GM12878 (cell line): ENCODE measurements around the gene UVSSA. TPM values are rescaled to one million over a fixed set of nuclear protein-coding genes. Genes with fewer than 3 reads are reported as not detected.

Source experiments
- ATAC-seq: fragments of 200-7000 bp; cut with Tn5 transposase; 3 replicates; pipeline ENCODE4 v1.9.1; 2020; ENCODE audit warnings: mild to moderate bottlenecking, moderate library complexity
- BruUV-seq: library from RNA; stranded (reverse); fragments of 400-500 nt; replicated peaks from 2 replicates; lab custom pipeline; 2021; lab: Mats Ljungman, UMichigan
- CTCF ChIA-PET: fragments of 300-600 bp; sonication (Branson Sonifier 250); formaldehyde crosslinking; extraction: SDS; loops from one replicate; lab custom pipeline; 2021; ENCODE audit warnings: inconsistent platforms; lab: Yijun Ruan, JAX
- POLR2A ChIA-PET: fragments of 350-600 bp; formaldehyde crosslinking; extraction: SDS; loops from one replicate; lab custom pipeline; 2021; ENCODE audit warnings: inconsistent platforms; lab: Charles Lee
- RAD21 ChIA-PET: fragments of 300-600 bp; sonication (Branson Sonifier 250); formaldehyde crosslinking; loops from one replicate; lab custom pipeline; 2023; ENCODE audit warnings: antibody characterized with exemption; ENCODE audit not compliant: unreplicated experiment; lab: Charles Lee
- SMC1A ChIA-PET: fragments of 300-600 bp; sonication (Branson Sonifier 250); formaldehyde crosslinking; loops from one replicate; lab custom pipeline; 2023; ENCODE audit not compliant: unreplicated experiment, uncharacterized antibody; lab: Charles Lee
- DNase-seq: peaks from one replicate; pipeline ENCODE4 v3.0.0-alpha.2; 2011; ENCODE audit warnings: low read depth, low spot score
- FAIRE-seq: peaks from 3 replicates; lab custom pipeline; 2011; peaks lifted over from hg19 to GRCh38; lab: Jason Lieb, UNC
- H2AFZ ChIP-seq: 2 replicates; pipeline ENCODE4 v1.6.0; 2011; ENCODE audit warnings: low read depth, low read length, control low read depth; ENCODE audit not compliant: control insufficient read depth
- H3K27ac ChIP-seq: 2 replicates; pipeline ENCODE4 v1.5.1; 2011; ENCODE audit warnings: control low read depth; ENCODE audit not compliant: control insufficient read depth, insufficient read depth
- H3K27me3 ChIP-seq, 2 experiments: replicated peaks in 1 of 2; 2 replicates each; pipeline versions ENCODE4 v1.6.0 to v1.6.1; 2011; ENCODE audit warnings: low read length in 1 of 2; ENCODE audit not compliant: control insufficient read depth in 2 of 2, insufficient read depth in 2 of 2
- H3K36me3 ChIP-seq, 2 experiments: 2 replicates each; pipeline ENCODE4 v1.5.1; 2011; ENCODE audit warnings: low read length in 1 of 2; ENCODE audit not compliant: control insufficient read depth in 2 of 2, insufficient read depth in 2 of 2
- H3K4me1 ChIP-seq: 2 replicates; pipeline ENCODE4 v1.6.1; 2011; ENCODE audit warnings: mild to moderate bottlenecking, low read length, moderate library complexity, mixed read lengths; ENCODE audit not compliant: control insufficient read depth, insufficient read depth
- H3K4me2 ChIP-seq: 2 replicates; pipeline ENCODE4 v1.6.0; 2011; ENCODE audit warnings: control low read depth; ENCODE audit not compliant: control insufficient read depth, insufficient read depth
- H3K4me3 ChIP-seq: fragments of 200-600 bp; sonication (generic); 2 replicates; pipeline ENCODE4 v1.5.1; 2016
- H3K79me2 ChIP-seq: 2 replicates; pipeline ENCODE4 v1.6.0; 2011; ENCODE audit warnings: low read length; ENCODE audit not compliant: control insufficient read depth, insufficient read depth
- H3K9ac ChIP-seq: 2 replicates; pipeline ENCODE4 v1.8.0; 2011; ENCODE audit warnings: low read length, control low read depth, mixed read lengths; ENCODE audit not compliant: control insufficient read depth, insufficient read depth
- H3K9me3 ChIP-seq: replicated peaks from 3 replicates; pipeline ENCODE4 v1.5.1; 2011; ENCODE audit warnings: mild to moderate bottlenecking, low read length; ENCODE audit not compliant: control insufficient read depth, insufficient read depth
- H4K20me1 ChIP-seq: 2 replicates; pipeline ENCODE4 v1.6.0; 2011; ENCODE audit not compliant: control insufficient read depth, insufficient read depth
- ASH2L ChIP-seq: fragments of 300-600, 200-600 bp; sonication (generic); IDR thresholded peaks from 2 replicates; pipeline ENCODE4 v1.6.1; 2017; ENCODE audit warnings: low read depth, mild to moderate bottlenecking, borderline replicate concordance
- EED ChIP-seq: sonication (generic); IDR thresholded peaks from 2 replicates; pipeline ENCODE4 v1.6.1; 2016; ENCODE audit warnings: antibody characterized with exemption, low read depth
- FOS ChIP-seq: IDR thresholded peaks from 3 replicates; pipeline ENCODE4 v1.6.1; 2011; ENCODE audit warnings: borderline replicate concordance; ENCODE audit not compliant: insufficient read length; ENCODE audit errors: extremely low read depth
- GABPA ChIP-seq: IDR thresholded peaks from 2 replicates; pipeline ENCODE4 v1.6.1; 2014; ENCODE audit warnings: antibody characterized with exemption, low read depth, mild to moderate bottlenecking, inconsistent platforms
- LARP7 ChIP-seq: fragments of 450-650 bp; IDR thresholded peaks from 2 replicates; pipeline ENCODE4 v1.6.1; 2017; ENCODE audit warnings: mild to moderate bottlenecking
- MTA3 ChIP-seq: IDR thresholded peaks from 2 replicates; pipeline ENCODE4 v1.6.1; 2012; ENCODE audit warnings: low read length, inconsistent platforms, borderline replicate concordance
- NR2F1 ChIP-seq: fragments of 450-650 bp; conservative IDR thresholded peaks from 2 replicates; pipeline ENCODE4 v1.6.1; 2017; ENCODE audit warnings: mild to moderate bottlenecking
- TBL1XR1 ChIP-seq: IDR thresholded peaks from 2 replicates; pipeline ENCODE4 v1.6.1; 2012; ENCODE audit warnings: low read depth, low read length, improper control_type of control experiment
- WGBS: methylation state at CpG from one replicate; pipeline ENCODE4 v1.1.6; 2016; ENCODE audit warnings: low lambda C conversion rate; ENCODE audit not compliant: insufficient replicate concordance, insufficient coverage; ENCODE audit errors: missing lambda C conversion rate; 5-methylcytosine and 5-hydroxymethylcytosine counted together
- in situ Hi-C: fragments of 300-500 bp; cut with MboI; formaldehyde crosslinking; loops from 9 replicates; pipeline ENCODE4 v1.14.3; 2018; ENCODE audit warnings: mixed read lengths
- intact Hi-C: fragments of 100-400 bp; cut with micrococcal nuclease; formaldehyde crosslinking; loops from one replicate; pipeline ENCODE4 v1.14.2; 2022; ENCODE audit not compliant: unreplicated experiment
- polyA plus RNA-seq, 11 experiments: library from polyadenylated mRNA; depleted of rRNA in 4 of 11; unstranded in 6 of 11; stranded (reverse) in 5 of 11; fragments of >200 nt; fragmentation: Nextera tagmentation in 4 of 11; fragmentation: Illumina TruSeq in 1 of 11; extraction: Ambion mirVana in 4 of 11; extraction: Trizol in 1 of 11; gene quantifications; 1 replicate in 1 of 11; 2 replicates in 10 of 11; pipeline versions ENCODE4 v1.2.1 to v1.2.3, GENCODE V29; 2011 to 2016; ENCODE audit warnings: inconsistent platforms in 2 of 11, missing spikeins in 2 of 11, low read depth in 1 of 11
- total RNA-seq, 4 experiments: library from RNA; depleted of rRNA in 3 of 4; stranded (reverse); fragments of >200 nt in 3 of 4; fragmentation: Illumina TruSeq in 1 of 4; extraction: Trizol in 1 of 4; gene quantifications; 2 replicates each; pipeline versions ENCODE4 v1.2.1 to v1.2.3, GENCODE V29; 2013 to 2021
- TF ChIP-seq, protein P1 (sequence below): IDR thresholded peaks from 2 replicates; pipeline ENCODE4 v1.6.1; 2011; ENCODE audit warnings: borderline replicate concordance, low read depth, mild to moderate bottlenecking, moderate library complexity, mixed read lengths, low read length; ENCODE audit not compliant: insufficient read depth; ENCODE audit errors: extremely low read length

UVSSA gene
- total and polyA plus RNA-seq, 10 of the 15 experiments (the other 5 are each of a cell fraction or from before 2014, with no cell fraction given) = 0.34 to 16.8 (median 3.6) TPM

GRCh38 chr4:1383728-1384591 lies 37.0 kb downstream of the UVSSA start:
- no peaks in the 10 kb centered on the region for H3K27me3 ChIP-seq
- ChIA-PET POLR2A (no interaction called here), CTCF (no interaction called here), RAD21 (no interaction called here), SMC1A (no interaction called here)
- in situ Hi-C loops (no loop called here), intact Hi-C loops (no loop called here)
- ATAC-seq (no peak), DNase-seq (no peak), FAIRE-seq (no peak)
- H4K20me1 ChIP-seq = no peaks in the 10 kb centered on the region
- no peak overlapping the region for H3K4me2 ChIP-seq
- no peak overlapping the region for H3K4me3 ChIP-seq
- peaks cover 0 to 4% of the 10 kb centered on the region in 2 experiments; a peak in 1 of 4 replicates for H3K36me3 ChIP-seq
- H2AFZ ChIP-seq = no peak overlapping the region
- H3K79me2 ChIP-seq = no peaks in the 10 kb centered on the region
- no peak overlapping the region for H3K9ac ChIP-seq
- TF ChIP-seq ASH2L = no peak
- no peak for TF ChIP-seq NR2F1
- TF ChIP-seq GABPA = no peak
- no peak for TF ChIP-seq FOS
- no peak for TF ChIP-seq EED
- TF ChIP-seq TBL1XR1 = no peak
- TF ChIP-seq LARP7 = no peak
- no peak for TF ChIP-seq MTA3
- TF ChIP-seq, protein P1, sequence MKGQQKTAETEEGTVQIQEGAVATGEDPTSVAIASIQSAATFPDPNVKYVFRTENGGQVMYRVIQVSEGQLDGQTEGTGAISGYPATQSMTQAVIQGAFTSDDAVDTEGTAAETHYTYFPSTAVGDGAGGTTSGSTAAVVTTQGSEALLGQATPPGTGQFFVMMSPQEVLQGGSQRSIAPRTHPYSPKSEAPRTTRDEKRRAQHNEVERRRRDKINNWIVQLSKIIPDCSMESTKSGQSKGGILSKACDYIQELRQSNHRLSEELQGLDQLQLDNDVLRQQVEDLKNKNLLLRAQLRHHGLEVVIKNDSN = no peak
- H3K27ac ChIP-seq = no peak overlapping the region
- H3K4me1 ChIP-seq = no peaks in the 10 kb centered on the region
- WGBS = 85% methylated on average over 34 of the region's 34 CpGs
- peaks cover 1% of the 10 kb centered on the region; the same call in 2 of the 3 replicates for H3K9me3 ChIP-seq
- BruUV-seq = no TSS peak
